GM10847 (cell line): ENCODE data around the gene EIF3L.

ENCODE experiments used
- POLR2A ChIP-seq: IDR thresholded peaks from 2 replicates; pipeline ENCODE4 v1.6.1; 2011; ENCODE audit not compliant: insufficient read length; ENCODE audit errors: extremely low read depth

EIF3L gene

GRCh38 chr22:37905534-37906363, 56.5 kb downstream of the EIF3L start, which contains the start of gene MICALL1:
Gene MICALL1 (plus strand): TSS chr22:37906297. CDS start chr22:37906423, 126 bp downstream.
- no peak for TF ChIP-seq POLR2A

- no peak for TF ChIP-seq POLR2A
Measured at GRCh38 chr22:37906364-37907008, 57.3 kb downstream of the EIF3L start.

GRCh38 chr22:37907036-37907954, 58.1 kb downstream of the EIF3L start:
- no peak for TF ChIP-seq POLR2A

- TF ChIP-seq POLR2A: no peak
Measured at GRCh38 chr22:37909766-37910165, 60.5 kb downstream of the EIF3L start.

GRCh38 chr22:37910890-37911672, 61.9 kb downstream of the EIF3L start:
- no peak for TF ChIP-seq POLR2A

GRCh38 chr22:37911697-37912096, 62.5 kb downstream of the EIF3L start:
- no peak for TF ChIP-seq POLR2A

GRCh38 chr22:37912171-37912570, 63.0 kb downstream of the EIF3L start:
- TF ChIP-seq POLR2A: no peak

GRCh38 chr22:37913233-37913721, 64.1 kb downstream of the EIF3L start:
- TF ChIP-seq POLR2A: no peak

- no peak for TF ChIP-seq POLR2A
Measured at GRCh38 chr22:37916311-37916710, 67.1 kb downstream of the EIF3L start.

GRCh38 chr22:37917874-37918548, 68.8 kb downstream of the EIF3L start:
- TF ChIP-seq POLR2A: no peak

GRCh38 chr22:37918580-37919270, 69.5 kb downstream of the EIF3L start:
- no peak for TF ChIP-seq POLR2A

GRCh38 chr22:37920126-37920525, 70.9 kb downstream of the EIF3L start:
- TF ChIP-seq POLR2A: no peak

GRCh38 chr22:37922191-37922590, 73.0 kb downstream of the EIF3L start:
- no peak for TF ChIP-seq POLR2A
